ENCODE measurements around the gene RBFOX2. TPM values are rescaled to one million over a fixed set of nuclear protein-coding genes. Genes with fewer than 3 reads are reported as not detected.

The RBFOX2 gene
- total and polyA plus RNA-seq, 2 donors (not counting 1 experiment from before 2014, with no cell fraction given): not detected

DNA sequence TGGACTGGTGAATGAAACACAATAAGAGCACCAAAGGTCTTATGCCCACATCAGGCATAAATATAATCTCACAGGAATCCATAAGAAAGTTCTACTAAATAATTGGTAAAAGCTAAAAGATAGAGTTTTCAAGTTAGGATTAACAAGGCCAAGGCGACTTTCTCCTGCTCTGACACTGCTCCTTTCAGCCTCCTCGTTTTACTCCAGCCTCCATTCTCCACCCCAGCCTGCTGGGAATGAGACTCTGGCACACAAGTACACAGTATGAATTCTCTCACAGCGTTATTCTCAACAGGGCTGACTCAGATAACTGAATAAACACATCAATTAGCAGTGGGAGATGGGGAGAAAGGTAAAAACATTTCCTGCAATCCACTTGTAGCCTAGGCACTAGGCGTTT lies 216.0 kb downstream of the RBFOX2 start:
- H3K4me3 Mint-ChIP-seq: no peak overlapping the region
- Histone ChIP-seq H3K79me2 (ENCODE audit: control insufficient read depth, insufficient read depth, low read length) (no peaks in the 10 kb centered on the region), H3K27me3 (replicated peaks in 1 of 4; ENCODE audit: control extremely low read depth in 1 of 4, control insufficient read depth in 3 of 4, insufficient read depth in 4 of 4, low read length in 3 of 4) (no peaks in the 10 kb centered on the region), H2AFZ (ENCODE audit: insufficient read depth, low read depth, low read length, poor library complexity, severe bottlenecking) (no peak overlapping the region), H3K27ac (ENCODE audit: low read length in 2 of 2) (no peak overlapping the region), H4K20me1 (ENCODE audit: control insufficient read depth, insufficient read depth, low read length, poor library complexity, severe bottlenecking) (no peaks in the 10 kb centered on the region), H3K36me3 (replicated peaks in 1 of 2; ENCODE audit: control extremely low read depth in 1 of 2, control insufficient read depth in 1 of 2, extremely low read depth in 1 of 2, insufficient read depth in 2 of 2, low read length in 1 of 2) (no peaks in the 10 kb centered on the region), H3K9me3 (ENCODE audit: control extremely low read depth in 1 of 3, control insufficient read depth in 2 of 3, insufficient read depth in 1 of 3, low read length in 2 of 3) (peaks cover 0 to 5% (median 0%) of the 10 kb centered on the region in 3 donors), H3K4me2 (replicated peaks; ENCODE audit: low read depth, low read length, poor library complexity, severe bottlenecking) (no peak overlapping the region), H3K4me1 (ENCODE audit: control insufficient read depth in 2 of 2, insufficient read depth in 2 of 2, low read length in 2 of 2) (no peaks in the 10 kb centered on the region), H3K9ac (ENCODE audit: low read length) (no peak overlapping the region), H3K4me3 (ENCODE audit: control extremely low read depth in 1 of 5, extremely low read depth in 1 of 5, insufficient read depth in 1 of 5, low read depth in 2 of 5, low read length in 4 of 5) (no peak overlapping the region)
- no peaks in the 10 kb centered on the region for H3K4me1 Mint-ChIP-seq
- H3K9me3 Mint-ChIP-seq (ENCODE audit: insufficient read depth): no peaks in the 10 kb centered on the region
- ChIA-PET CTCF (interaction anchor here (0.7 kb wide), 1 partner anchor 789 kb away, joined by 3 read pairs; no protein-coding TSS in a partner anchor), POLR2A (no interaction called here)
- intact Hi-C loops (cut with micrococcal nuclease): no loop called here
- H3K27me3 Mint-ChIP-seq: peaks cover 4% of the 10 kb centered on the region
- TF ChIP-seq, protein P1, sequence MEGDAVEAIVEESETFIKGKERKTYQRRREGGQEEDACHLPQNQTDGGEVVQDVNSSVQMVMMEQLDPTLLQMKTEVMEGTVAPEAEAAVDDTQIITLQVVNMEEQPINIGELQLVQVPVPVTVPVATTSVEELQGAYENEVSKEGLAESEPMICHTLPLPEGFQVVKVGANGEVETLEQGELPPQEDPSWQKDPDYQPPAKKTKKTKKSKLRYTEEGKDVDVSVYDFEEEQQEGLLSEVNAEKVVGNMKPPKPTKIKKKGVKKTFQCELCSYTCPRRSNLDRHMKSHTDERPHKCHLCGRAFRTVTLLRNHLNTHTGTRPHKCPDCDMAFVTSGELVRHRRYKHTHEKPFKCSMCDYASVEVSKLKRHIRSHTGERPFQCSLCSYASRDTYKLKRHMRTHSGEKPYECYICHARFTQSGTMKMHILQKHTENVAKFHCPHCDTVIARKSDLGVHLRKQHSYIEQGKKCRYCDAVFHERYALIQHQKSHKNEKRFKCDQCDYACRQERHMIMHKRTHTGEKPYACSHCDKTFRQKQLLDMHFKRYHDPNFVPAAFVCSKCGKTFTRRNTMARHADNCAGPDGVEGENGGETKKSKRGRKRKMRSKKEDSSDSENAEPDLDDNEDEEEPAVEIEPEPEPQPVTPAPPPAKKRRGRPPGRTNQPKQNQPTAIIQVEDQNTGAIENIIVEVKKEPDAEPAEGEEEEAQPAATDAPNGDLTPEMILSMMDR (IDR thresholded peaks at IDR 0.05): no peak
- TF ChIP-seq EZH2 (IDR thresholded peaks at IDR 0.05; ENCODE audit: borderline replicate concordance, insufficient read depth, low read depth, low read length, poor library complexity, severe bottlenecking): no peak
- no peak overlapping the region for H3K27ac Mint-ChIP-seq
- 93% methylated on average over 2 of the region's 4 CpGs for WGBS (ENCODE audit: insufficient coverage)
- ATAC-seq (ENCODE audit: low read depth): no peak
- DNase-seq: no peak

DNA sequence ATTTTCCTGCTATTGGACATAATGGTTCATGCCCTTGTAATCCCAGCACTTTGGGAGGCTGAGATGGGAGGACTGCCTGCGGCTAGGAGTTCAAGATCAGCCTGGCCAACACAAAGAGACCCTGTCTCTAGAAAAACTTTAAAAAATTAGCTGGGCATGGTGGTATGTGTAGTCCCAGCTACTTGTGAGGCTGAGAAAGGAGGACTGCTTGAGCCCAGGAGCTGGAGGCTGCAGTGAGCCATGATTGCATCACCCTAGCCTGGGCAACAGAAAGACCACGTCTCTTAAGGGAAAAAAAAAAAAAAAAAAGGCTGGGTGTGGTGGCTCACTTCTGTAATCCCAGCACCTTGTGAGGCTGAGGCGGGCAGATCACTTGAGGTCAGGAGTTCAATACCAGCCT lies 217.0 kb downstream of the RBFOX2 start:
- ChIA-PET CTCF (interaction anchor here (0.7 kb wide), 1 partner anchor 121 kb away, joined by 3 read pairs; no protein-coding TSS in a partner anchor), POLR2A (no interaction called here)
- ATAC-seq (ENCODE audit: low read depth): no peak
- H3K4me1 ChIP-seq (ENCODE audit: control insufficient read depth in 2 of 2, insufficient read depth in 2 of 2, low read length in 2 of 2): no peaks in the 10 kb centered on the region
- no peaks in the 10 kb centered on the region for H3K36me3 ChIP-seq (replicated peaks in 1 of 2; ENCODE audit: control extremely low read depth in 1 of 2, control insufficient read depth in 1 of 2, extremely low read depth in 1 of 2, insufficient read depth in 2 of 2, low read length in 1 of 2)
- Mint-ChIP-seq H3K27me3 (peaks cover 4% of the 10 kb centered on the region), H3K4me1 (no peaks in the 10 kb centered on the region), H3K9me3 (ENCODE audit: insufficient read depth) (no peaks in the 10 kb centered on the region), H3K4me3 (no peak overlapping the region), H3K27ac (no peak overlapping the region)
- H3K27ac ChIP-seq (ENCODE audit: low read length in 2 of 2): no peak overlapping the region
- H3K4me3 ChIP-seq (ENCODE audit: control extremely low read depth in 1 of 5, extremely low read depth in 1 of 5, insufficient read depth in 1 of 5, low read depth in 2 of 5, low read length in 4 of 5): no peak overlapping the region
- 100% methylated on average over 2 of the region's 3 CpGs for WGBS (ENCODE audit: insufficient coverage)
- no peak for DNase-seq
- no peak overlapping the region for H3K4me2 ChIP-seq (replicated peaks; ENCODE audit: low read depth, low read length, poor library complexity, severe bottlenecking)
- H2AFZ ChIP-seq (ENCODE audit: insufficient read depth, low read depth, low read length, poor library complexity, severe bottlenecking): no peak overlapping the region
- H3K27me3 ChIP-seq (replicated peaks in 1 of 4; ENCODE audit: control extremely low read depth in 1 of 4, control insufficient read depth in 3 of 4, insufficient read depth in 4 of 4, low read length in 3 of 4): no peaks in the 10 kb centered on the region
- peaks cover 0 to 5% (median 0%) of the 10 kb centered on the region in 3 donors for H3K9me3 ChIP-seq (ENCODE audit: control extremely low read depth in 1 of 3, control insufficient read depth in 2 of 3, insufficient read depth in 1 of 3, low read length in 2 of 3)
- TF ChIP-seq, protein P1 (IDR thresholded peaks at IDR 0.05): no peak
- TF ChIP-seq EZH2 (IDR thresholded peaks at IDR 0.05; ENCODE audit: borderline replicate concordance, insufficient read depth, low read depth, low read length, poor library complexity, severe bottlenecking): no peak
- intact Hi-C loops (cut with micrococcal nuclease): no loop called here
- no peak overlapping the region for H3K9ac ChIP-seq (ENCODE audit: low read length)
- no peaks in the 10 kb centered on the region for H3K79me2 ChIP-seq (ENCODE audit: control insufficient read depth, insufficient read depth, low read length)
- H4K20me1 ChIP-seq (ENCODE audit: control insufficient read depth, insufficient read depth, low read length, poor library complexity, severe bottlenecking): no peaks in the 10 kb centered on the region

Measured in B cell (primary cell).